HG03064 (cell line): ENCODE results near the gene CDC42EP4.
"Not testable (repeated sequence)": the region's sequence is repeated elsewhere in the genome, so short reads cannot be mapped to it uniquely, and the experiment has no call there.

Source experiments
- ATAC-seq: cut with Tn5 transposase; IDR thresholded peaks from one replicate; pipeline ENCODE4 v1.9.1; 2021; ENCODE audit warnings: low read depth; ENCODE audit not compliant: unreplicated experiment

CDC42EP4 gene

GRCh38 chr17:73343168-73343634, 31.4 kb upstream of the CDC42EP4 start:
- ATAC-seq, result no peak

DNA sequence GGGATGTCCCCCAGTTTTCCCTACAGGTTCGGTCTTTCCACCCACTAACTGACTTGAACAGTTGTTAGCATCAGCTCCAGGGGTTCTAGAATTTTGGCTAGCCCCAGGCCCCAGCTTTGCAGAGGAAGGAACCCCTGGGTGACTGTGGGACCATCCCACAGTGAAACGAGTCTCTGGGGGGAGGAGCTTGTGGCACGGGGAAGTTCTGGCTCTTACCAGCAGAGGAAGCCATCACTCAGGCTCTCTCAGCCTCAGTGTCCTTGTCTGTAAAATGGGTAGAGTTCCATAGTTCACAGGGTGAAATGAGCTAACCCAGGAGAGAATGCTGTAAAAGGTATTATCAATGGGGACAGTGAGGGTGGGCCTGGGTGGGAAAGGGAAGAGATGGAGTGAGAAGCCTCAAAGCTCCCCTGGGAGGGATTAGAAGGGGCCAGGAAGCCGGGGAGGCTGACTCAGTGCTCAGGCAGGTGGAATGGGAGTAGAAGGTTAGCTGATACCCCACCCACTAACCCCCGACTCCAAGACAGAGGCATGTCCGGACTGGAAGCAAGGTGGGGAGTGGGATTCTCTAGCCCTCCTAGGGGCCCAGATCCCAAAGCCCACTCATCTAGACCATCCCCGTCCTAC, 30.9 kb upstream of the CDC42EP4 start:
- ATAC-seq, result no peak

GRCh38 chr17:73342050-73342522, 30.3 kb upstream of the CDC42EP4 start:
- no peak for ATAC-seq

DNA sequence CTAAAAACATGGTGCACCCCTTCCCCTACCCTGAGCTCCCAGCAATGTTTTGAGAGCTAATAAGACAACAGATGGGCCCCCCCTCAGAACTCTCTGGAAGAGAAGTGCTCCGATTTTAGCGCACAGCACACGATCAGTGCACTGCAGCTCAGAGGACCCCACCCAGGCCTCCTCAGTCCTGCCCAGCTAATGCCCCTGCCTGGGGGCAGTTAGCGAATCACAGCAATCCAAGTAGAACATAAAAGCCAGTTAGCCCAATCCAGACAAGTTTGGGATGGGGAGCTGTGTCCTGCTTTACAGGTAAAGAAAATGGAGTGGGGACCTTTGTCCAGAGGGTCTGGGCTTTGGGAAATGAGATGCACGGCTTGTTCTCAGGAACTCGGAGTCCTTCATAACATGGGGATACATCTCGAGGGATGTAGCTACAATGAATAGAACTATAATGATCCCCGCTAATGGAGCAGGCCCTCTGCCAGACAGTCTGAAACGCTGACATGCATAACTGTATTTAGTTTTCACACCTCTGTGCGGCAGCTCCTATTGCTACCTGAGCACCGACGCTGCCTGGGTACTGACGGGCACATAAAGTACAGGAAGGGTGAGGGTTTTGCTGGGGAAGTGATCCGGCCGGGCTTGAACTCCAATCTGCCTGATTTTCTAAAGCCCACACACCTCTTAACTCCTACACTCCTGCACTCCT, 29.7 kb upstream of the CDC42EP4 start:
- ATAC-seq, result no peak

- ATAC-seq, result no peak
These were observed 28.3 kb upstream of the CDC42EP4 start for GRCh38 chr17:73340093-73340596.

GRCh38 chr17:73338566-73339197, 26.9 kb upstream of the CDC42EP4 start:
- ATAC-seq, result no peak

- no peak for ATAC-seq
These were observed 26.3 kb upstream of the CDC42EP4 start for GRCh38 chr17:73338050-73338521.

- ATAC-seq, result no peak
These were observed 25.5 kb upstream of the CDC42EP4 start for GRCh38 chr17:73337330-73337710.

DNA sequence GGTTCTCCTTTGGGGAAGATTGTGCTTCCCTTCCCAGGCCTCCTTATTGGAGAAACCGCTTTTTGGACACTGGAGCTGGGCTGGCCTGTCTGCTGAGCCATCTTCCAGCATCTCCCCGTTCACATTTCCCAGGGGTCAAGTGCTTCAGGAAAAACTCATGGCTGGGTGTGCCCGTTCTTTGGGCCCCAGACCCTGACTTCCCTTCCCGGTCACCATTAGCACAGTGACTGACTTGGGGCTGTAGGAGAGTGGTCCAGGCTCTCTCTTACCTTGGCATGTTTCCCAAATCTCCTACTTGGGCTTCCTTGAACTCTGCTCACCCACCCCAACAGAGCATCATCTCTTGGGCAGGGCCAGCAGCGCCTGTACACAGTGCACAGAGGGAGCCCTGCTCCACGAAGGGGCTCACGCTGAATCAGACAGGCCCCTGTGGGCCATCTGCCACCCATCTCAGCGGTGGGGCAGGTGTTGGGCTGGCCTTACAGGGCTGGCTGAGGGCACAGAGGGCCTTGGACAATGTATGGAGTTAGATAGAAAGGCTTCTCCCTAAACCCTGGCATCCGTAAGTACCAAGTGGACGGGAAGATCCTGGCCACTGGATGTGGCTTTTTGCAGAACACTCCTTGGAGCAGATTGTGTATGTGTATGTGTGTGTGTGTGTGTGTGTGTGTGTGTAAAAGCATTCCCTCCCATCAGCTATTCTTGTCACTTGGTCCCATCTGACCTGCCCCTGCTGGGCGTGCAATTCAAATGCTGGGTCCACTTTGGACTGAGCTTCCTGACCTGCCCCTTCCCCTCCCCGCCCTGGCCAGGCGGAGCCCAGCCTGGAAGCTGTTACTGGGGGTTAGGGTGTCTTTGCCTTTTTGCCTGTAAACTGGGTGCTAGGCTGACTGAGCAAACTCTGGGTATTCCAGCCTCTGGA, 24.9 kb upstream of the CDC42EP4 start:
- no peak for ATAC-seq

- ATAC-seq, result no peak
These were observed 24.0 kb upstream of the CDC42EP4 start for GRCh38 chr17:73335591-73336407.

GRCh38 chr17:73334771-73335513, 23.1 kb upstream of the CDC42EP4 start:
- no peak for ATAC-seq

GRCh38 chr17:73333445-73333844, 21.6 kb upstream of the CDC42EP4 start:
- ATAC-seq, result not testable (repeated sequence)

- ATAC-seq, result no peak
These were observed 19.3 kb upstream of the CDC42EP4 start for GRCh38 chr17:73331060-73331459.

DNA sequence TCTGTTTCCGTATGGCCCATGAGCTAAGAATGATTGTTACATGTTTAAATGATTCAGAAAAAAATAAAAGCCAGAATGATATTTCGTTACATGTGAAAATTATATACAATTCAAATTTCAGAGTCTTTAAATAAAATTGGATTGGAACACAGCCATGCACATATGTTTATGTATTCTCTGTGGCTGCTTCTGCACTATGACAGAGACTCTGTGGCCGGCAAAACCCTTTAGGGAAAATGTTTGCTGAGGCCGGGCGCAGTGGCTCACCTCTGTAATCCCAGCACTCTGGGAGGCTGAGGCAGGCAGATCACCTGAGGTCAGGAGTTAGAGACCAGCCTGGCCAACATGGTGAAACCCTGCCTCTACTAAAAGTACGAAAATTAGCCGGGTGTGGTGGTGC, 15.9 kb upstream of the CDC42EP4 start:
- ATAC-seq, result no peak

- ATAC-seq, result no peak
These were observed 13.7 kb upstream of the CDC42EP4 start for GRCh38 chr17:73325527-73325842.

DNA sequence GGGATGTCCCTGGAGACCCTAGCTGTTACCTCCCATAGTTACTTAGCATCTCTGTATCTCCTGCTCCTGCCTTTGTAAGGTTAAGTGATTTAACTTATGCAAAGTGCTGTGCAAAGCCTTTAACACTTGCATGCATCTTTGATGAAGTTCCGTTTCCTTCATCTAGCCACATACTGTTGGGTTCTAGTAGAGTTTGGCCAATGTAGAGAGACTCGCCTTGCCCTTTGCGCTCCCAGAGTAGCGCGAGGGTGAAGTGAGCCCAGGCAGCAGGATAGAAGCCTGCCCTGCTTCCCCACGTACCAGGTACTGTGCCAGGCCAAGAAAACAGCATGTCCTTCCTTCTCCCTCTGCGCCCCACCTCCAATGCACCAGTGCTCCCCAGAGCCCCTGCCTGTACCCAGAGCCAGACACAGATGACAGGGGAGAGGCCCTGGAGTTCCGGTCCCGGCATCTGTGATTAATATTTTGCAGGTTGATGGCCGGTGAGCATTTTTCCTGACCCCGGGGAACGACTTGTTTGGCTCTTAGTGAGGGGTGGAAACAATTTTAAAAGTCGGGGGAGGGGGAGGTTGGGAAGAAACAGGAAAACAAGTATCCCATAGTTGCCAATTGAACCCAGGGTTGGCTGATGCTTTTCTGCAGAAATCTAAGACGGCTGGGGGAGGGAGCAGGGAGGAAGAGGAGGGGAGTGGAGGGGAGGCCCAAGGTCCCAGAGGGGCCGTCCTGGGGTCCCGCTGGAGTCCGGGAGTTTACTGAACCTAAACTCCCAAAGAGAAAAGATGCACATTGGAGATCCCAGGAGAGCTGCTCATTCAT, 13.1 kb upstream of the CDC42EP4 start:
- ATAC-seq, result no peak

- no peak for ATAC-seq
These were observed 12.3 kb upstream of the CDC42EP4 start for GRCh38 chr17:73324160-73324475.

DNA sequence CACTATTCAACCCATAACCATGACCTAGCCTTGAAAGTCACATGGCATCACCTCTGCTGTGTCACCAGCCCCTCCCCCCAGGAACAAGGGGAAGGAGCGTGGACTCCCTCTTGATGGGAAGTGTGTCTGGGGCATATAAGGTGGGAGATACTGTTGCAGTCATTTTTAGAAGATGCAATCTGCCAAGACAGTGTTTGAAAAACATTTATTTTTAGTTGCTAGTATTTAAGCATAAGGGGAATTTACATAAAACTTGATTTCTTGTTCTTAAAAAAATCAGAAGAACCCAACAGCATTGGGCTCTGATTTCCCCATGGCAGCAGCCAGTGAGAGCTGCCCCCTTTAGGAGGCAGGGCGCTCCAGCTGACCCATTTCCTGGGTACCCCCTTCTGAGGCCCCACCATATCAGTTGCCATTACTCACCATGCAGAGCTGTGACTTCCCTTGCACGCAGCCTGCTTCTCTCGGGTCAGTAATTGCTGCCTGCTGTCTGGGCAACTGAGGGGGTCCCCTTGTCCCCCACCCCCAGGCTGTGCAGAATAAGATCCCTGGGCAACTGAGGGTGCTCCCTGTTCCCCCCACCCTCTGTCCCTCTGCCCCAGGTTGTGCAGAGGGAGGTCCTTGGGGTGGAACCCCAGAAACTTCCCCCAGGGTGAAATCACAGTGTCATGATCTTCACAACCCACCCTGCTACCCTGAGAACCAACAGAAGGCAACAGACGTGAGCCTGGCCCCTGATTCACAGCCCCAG, 11.8 kb upstream of the CDC42EP4 start:
- no peak for ATAC-seq
